ENCODE results near the gene KLRC3.
"Not testable (repeated sequence)": the region's sequence is repeated elsewhere in the genome, so short reads cannot be mapped to it uniquely, and the experiment has no call there.

GRCh38 chr12:10424260-10424899 lies 4.0 kb upstream of the KLRC3 start:
- TF ChIP-seq CTCF (conservative IDR thresholded peaks at IDR 0.05 in 1 of 2, IDR thresholded peaks at IDR 0.05 in 1 of 2; ENCODE audit: low read depth in 1 of 2, low read length in 2 of 2); EZH2 (IDR thresholded peaks at IDR 0.05; ENCODE audit: low read length, missing control alignments): not testable (repeated sequence)

All from fibroblast of lung (primary cell).